ENCODE results near the gene PLB1.

The PLB1 gene

DNA sequence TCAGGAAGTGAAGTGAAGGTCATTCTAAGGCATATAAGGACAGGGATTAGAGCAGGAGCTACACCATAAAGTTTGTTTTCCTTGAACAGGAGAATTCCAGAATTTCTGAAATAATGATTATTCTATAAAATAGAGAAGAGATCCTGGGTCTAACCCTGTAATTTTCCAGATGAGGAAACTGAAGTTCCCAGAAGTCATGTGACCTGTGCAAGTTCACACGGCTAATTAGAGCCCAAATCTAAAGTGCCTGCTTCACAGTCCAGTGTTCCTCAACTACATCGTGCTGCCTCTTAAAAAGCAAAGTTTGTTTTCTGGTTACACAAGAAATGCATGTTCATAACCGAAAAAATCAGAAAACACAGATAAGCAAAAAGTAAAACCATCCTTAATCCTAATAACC is 34.9 kb downstream of the PLB1 start:
- TF ChIP-seq, protein P1, sequence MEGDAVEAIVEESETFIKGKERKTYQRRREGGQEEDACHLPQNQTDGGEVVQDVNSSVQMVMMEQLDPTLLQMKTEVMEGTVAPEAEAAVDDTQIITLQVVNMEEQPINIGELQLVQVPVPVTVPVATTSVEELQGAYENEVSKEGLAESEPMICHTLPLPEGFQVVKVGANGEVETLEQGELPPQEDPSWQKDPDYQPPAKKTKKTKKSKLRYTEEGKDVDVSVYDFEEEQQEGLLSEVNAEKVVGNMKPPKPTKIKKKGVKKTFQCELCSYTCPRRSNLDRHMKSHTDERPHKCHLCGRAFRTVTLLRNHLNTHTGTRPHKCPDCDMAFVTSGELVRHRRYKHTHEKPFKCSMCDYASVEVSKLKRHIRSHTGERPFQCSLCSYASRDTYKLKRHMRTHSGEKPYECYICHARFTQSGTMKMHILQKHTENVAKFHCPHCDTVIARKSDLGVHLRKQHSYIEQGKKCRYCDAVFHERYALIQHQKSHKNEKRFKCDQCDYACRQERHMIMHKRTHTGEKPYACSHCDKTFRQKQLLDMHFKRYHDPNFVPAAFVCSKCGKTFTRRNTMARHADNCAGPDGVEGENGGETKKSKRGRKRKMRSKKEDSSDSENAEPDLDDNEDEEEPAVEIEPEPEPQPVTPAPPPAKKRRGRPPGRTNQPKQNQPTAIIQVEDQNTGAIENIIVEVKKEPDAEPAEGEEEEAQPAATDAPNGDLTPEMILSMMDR (IDR thresholded peaks at IDR 0.05; ENCODE audit: low read depth, low read length, missing control alignments) = no peak
- H3K4me3 ChIP-seq (ENCODE audit: low read depth, low read length) = no peak overlapping the region
- no peak for DNase-seq (ENCODE audit: low read depth)

DNA sequence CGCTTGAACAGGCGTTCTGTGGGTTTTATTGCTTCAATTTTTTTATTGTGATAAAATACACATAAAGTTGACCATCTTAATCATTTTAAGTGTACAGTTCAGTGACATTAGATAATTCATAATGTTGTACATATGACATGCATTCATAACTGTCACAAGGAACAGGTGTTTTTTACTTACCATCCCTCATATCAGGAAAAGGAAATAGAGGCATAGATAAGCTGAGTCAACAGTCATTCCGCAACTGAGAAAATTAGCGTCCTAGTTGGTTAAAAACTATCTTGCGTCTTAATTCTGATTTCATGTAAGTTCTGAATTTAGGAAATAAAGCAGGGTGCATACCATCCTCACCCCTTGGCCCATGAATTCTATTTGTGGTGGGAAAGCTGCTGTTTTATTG is 36.5 kb downstream of the PLB1 start:
- no peak for DNase-seq (ENCODE audit: low read depth)
- TF ChIP-seq, protein P1 (IDR thresholded peaks at IDR 0.05; ENCODE audit: low read depth, low read length, missing control alignments) = no peak
- H3K4me3 ChIP-seq (ENCODE audit: low read depth, low read length) = no peak overlapping the region

DNA sequence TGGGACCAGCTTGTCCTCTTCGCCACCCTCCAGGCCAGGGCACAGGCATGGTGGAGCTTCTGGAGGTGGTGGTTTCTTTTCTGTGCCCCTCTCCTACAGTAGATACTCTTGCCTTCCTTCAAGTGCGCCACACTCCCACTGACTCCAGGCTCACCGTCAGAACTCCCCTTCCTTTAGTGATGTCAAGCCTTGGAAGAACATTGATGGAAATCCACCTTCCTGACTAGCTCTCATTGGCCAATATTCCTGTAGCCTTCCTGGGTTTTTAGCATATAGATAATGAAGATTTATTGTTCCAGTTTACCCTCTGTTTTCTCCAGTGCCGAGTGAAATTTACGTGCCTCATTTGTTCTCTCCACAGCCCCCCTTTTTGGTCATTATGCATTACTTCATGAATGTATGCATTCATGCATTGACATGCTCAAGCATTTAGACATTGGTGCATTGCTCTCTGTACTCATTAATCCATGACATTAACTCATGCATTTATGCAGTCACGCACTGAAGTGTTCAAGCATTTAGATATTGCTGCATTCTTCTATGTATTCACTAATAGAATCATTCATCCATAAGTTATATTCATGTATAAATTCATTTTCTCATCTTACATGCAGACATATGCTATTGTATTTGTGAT is 37.3 kb downstream of the PLB1 start:
- no peak overlapping the region for H3K4me3 ChIP-seq (ENCODE audit: low read depth, low read length)
- no peak for DNase-seq (ENCODE audit: low read depth)
- TF ChIP-seq, protein P1 (IDR thresholded peaks at IDR 0.05; ENCODE audit: low read depth, low read length, missing control alignments) = no peak

DNA sequence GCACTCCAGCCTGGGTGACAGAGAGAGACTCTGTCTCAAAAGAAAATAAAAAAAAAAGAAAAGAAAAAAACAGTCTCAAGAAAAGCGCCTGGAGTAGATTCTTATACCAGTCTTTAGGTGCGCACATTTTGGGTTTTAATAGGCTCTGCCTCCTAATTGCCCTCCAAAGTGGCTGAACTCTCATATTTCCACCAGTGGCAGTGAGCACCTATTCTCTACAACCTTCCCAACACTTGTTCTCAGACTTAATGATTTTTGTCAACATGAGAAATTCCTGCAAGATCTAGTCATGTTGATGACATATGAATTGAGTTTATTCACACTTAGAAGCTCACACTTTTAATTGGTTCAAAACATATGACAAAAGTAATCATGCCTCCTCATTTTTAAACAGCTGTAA is 39.0 kb downstream of the PLB1 start:
- TF ChIP-seq, protein P1 (IDR thresholded peaks at IDR 0.05; ENCODE audit: low read depth, low read length, missing control alignments) = no peak
- no peak for DNase-seq (ENCODE audit: low read depth)
- H3K4me3 ChIP-seq (ENCODE audit: low read depth, low read length) = no peak overlapping the region

DNA sequence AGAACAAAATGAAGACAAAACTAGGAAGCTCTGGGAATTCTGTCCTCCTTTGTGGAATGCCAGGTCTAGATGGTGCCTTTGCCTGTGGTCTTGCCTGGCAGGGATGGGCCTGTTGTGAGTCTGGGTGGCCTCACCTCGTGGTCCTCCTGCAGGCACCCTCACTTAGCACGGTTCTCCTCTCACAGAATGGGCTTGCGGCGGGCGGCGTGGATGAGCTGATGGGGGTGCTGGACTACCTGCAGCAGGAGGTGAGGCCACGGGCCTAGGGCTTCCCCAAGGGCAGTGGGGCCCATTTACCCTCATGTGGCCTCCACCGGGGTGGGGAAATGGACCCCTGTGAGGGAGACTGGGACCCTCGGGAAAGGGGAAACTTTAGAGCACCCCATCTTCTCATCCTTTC is 42.3 kb downstream of the PLB1 start:
- no peak for DNase-seq (ENCODE audit: low read depth)
- no peak overlapping the region for H3K4me3 ChIP-seq (ENCODE audit: low read depth, low read length)
- TF ChIP-seq, protein P1 (IDR thresholded peaks at IDR 0.05; ENCODE audit: low read depth, low read length, missing control alignments) = no peak

DNA sequence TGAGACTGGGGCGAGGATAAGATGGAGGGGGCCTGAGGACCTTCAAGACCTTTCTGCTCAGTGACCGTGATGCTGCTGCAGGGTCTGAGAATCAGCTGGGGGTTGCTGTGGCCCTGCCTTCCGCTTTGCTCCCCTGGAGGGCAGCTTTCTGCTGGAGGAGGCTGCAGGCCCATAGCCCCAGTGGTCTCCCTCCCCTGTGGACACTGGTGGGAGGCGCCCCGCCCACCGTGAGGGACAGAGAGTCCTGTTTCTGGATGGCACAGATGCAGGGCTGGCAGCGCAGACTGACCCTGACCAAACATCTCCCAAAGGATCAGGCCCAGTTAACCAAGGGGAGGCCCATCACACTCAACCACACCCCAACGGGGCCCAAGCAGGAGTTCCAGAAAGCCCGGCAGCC is 42.8 kb downstream of the PLB1 start:
- TF ChIP-seq, protein P1 (IDR thresholded peaks at IDR 0.05; ENCODE audit: low read depth, low read length, missing control alignments) = no peak
- DNase-seq (ENCODE audit: low read depth) = no peak
- no peak overlapping the region; the same call in 1 of the 2 replicates for H3K4me3 ChIP-seq (ENCODE audit: low read depth, low read length)

DNA sequence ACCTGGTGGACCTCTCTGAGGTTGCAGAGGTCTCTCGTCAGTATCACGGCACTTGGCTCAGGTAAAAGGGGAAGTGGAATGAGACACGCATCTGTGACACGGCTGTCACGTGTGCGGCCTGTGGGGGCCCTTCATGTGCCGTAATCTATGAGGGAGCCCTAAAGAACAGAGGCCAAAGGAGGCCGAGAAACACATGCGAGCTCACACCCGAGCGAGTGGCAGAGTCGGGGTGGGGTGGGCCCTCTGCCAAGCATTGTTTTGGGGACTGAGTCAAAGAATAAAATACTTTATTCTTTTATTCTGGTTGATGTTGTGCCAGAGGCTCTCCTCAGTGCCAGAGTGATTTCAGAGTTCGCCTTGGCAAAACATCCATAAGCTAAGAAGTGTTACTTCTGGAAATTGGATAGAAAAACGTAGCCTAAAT is 43.3 kb downstream of the PLB1 start:
- peak; percentile 19 for DNase-seq (ENCODE audit: low read depth)
- H3K4me3 ChIP-seq (ENCODE audit: low read depth, low read length) = no peak overlapping the region; the same call in 1 of the 2 replicates
- TF ChIP-seq, protein P1 (IDR thresholded peaks at IDR 0.05; ENCODE audit: low read depth, low read length, missing control alignments) = no peak
